NCI-H524 treated with DMSO at 0.1 percent for 48 hours (cell line): Measurements from ENCODE around the gene PYGB.
"Not testable (repeated sequence)": the region's sequence is repeated elsewhere in the genome, so short reads cannot be mapped to it uniquely, and the experiment has no call there.

Source experiments
- DNase-seq: peaks from one replicate; lab custom pipeline; 2025; lab: John Stamatoyannopoulos, UW

Gene PYGB

GRCh38 chr20:25249198-25249931, 1.5 kb downstream of the PYGB start:
- no peak for DNase-seq

DNA sequence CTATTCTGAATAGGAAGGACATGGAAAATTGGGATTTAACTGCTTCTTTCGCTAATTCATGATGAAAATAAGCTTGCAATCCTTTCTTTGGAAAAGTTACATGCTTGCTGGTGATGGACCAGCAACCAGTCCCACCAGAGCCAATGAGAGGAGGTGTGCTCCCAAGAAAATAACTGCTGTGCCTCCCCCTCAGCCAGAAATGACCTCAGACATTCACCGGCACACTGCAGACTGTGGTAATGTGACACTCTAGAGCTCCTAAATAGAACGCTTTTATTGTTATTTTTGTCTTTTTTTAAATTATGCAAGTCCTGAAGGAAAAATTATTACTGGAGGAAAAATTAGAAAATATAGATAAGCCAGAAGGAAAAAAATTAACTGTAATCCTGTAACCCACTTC, 2.6 kb downstream of the PYGB start:
- no peak for DNase-seq

DNA sequence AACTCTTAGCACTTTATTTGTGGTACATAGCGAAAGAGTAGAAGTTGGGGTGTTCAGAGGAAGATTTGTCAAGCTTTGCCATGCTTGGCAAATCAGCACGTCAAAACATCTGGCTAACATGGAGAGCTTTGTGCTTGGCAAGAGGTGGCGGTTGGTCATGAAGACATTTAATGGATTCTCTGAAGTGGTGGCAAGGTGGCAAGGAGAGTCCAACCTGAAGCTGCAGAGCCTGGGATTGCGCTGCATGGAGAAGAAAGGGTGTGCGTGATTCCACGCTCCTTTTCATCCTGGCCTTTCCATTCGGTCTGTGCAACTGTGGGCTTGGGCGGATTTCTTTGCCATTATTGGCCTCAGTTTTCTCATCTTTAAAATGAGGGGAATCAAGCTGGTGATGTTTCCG, 3.1 kb downstream of the PYGB start:
- DNase-seq, result no peak

DNA sequence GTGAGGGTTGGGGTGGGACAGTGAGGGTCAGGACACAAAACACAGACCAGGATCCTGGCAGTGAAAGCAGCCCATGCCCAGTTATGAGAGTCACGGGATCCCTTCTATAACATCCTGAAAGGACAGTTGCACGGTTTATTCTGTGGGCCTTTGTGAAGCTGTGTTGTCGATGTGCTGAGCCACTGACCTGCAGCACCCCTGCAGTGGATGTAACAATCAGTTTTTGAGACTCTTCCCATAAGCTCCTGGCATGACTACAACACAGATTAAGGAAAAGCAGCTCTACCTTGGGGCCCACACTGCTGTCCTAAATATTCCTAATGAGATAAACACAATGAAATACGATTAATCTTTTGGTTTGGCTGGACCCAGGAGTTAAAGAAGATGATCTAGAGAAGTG, 3.7 kb downstream of the PYGB start:
- no peak for DNase-seq

DNA sequence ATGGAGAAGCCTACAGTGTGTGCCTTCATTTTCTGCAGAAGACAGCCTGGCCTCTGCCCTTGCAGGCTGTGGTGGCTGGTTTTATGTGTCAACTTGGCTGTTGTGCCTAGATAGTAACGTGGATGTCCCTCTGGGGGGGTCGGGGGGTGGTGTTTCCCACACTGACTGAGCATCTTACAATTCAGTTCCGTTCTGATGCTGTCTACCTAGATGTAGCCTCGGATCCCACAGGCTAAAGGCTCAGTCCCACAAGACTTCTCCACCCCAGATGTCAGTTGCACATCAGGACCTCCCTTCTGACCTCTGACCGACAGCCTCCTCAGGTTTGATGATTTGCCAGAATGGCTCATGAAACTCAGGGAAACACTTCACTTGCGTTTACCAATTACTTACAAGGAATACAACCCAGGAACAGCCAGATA, 4.4 kb downstream of the PYGB start:
- DNase-seq, result no peak

GRCh38 chr20:25252686-25253421, 5.0 kb downstream of the PYGB start:
- no peak for DNase-seq

- no peak for DNase-seq
These were observed 5.9 kb downstream of the PYGB start for GRCh38 chr20:25253606-25254275.

- DNase-seq, result no peak
These were observed 6.7 kb downstream of the PYGB start for GRCh38 chr20:25254571-25254970.

GRCh38 chr20:25254986-25255680, 7.2 kb downstream of the PYGB start:
- DNase-seq, result no peak

DNA sequence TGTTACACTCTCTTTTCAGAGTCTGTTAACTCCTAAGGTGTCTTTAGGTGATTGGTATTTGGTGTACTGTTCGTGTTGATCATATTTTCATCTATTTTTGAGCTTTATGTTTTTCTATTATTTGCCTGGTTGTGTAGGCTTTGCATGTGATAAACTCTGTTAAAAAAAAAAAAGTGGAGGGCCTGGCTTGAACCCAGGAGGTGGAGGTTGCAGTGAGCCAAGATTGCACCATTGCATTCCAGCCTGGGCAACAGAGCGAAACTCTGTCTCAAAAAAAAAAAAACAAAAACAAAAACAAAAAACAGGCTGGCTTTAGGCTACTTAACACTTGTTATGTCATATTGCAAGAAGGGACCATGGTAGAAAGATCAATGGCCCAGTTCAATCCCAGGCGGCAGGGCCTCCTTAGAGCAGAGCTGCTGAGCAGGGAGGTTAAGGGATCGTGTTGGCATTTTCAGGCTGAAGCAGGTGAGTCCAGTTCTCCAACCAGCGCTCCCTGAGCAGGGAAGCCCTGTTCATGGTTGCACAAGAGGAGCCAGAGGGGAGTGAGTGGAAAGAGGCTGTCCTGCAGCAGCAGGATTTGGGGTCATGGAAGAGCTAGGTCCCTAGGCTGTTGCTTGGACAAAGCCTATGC, 8.5 kb downstream of the PYGB start:
- DNase-seq, result no peak

DNA sequence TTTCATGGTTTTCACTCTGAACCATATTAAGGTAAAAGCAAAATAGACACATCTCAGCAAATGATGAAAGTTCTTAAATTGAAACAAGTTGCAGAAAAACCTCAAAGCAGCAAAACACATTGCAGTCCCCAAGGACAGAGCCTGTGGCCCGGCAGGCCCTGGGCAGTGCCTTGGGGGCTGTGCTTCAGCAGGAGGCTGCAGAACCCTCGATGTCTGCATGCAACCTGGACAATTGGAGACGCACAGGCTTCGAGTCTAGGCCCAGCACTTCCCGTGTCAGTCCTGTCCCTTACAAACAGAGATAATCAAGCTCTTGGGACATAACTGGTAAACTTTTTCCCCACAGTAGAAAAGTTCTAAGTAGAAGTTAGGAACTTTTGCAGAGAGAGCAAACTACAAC, 9.2 kb downstream of the PYGB start:
- no peak for DNase-seq

DNA sequence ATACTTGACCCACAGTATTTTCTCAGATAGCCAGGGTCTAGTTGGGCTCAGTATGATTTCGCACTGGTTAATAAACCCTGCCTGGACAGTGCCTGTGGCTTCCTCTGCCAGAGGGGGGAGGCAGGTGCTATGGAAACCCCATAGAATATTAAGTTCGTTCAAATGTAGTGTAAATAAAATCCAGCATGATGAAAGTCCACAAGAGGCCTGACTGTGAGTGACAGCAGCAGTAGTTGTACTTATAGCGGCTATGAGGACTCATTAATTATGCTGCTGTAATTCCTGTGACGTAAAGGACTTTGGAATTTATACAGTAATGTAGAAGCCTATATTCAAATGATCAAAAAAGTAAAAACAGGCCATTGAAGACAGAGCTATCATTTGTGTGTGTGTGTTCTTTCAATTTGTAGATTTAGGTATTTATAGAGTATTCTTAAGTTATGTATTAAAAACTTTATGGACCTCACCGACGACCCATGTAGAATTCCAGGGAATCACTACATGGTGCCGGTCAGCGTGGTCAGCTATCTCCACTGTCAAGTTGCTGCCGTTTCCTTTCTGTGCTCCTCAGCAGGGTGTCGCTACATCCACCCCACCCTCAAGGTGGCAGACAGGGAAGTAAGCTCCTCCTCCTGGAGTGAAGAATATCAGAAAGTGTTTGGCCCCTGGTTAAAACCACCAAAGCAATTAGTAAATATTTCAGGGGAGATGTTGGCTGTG, 10.0 kb downstream of the PYGB start:
- no peak for DNase-seq

GRCh38 chr20:25258476-25258805, 10.6 kb downstream of the PYGB start:
- DNase-seq, result no peak

DNA sequence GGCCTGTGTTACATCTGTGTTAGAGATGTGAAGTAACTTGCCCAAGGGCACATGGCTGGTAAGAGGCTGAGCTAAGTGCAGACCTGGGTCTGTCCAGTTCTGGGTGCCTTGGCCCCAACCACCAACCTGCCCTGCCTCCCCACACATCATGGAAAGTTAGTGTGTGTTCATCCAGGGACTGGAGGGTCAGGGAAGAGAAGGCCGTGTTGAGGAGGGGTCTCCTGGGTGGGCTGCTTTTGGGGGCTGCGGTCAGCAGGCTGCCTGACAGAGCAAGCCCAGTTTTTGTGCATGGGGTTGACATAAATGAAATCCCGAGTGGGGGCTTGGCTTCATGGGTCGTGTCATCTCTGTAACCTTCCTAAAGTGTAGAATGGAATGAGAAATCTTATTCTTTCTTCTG, 10.9 kb downstream of the PYGB start:
- DNase-seq, result no peak

DNA sequence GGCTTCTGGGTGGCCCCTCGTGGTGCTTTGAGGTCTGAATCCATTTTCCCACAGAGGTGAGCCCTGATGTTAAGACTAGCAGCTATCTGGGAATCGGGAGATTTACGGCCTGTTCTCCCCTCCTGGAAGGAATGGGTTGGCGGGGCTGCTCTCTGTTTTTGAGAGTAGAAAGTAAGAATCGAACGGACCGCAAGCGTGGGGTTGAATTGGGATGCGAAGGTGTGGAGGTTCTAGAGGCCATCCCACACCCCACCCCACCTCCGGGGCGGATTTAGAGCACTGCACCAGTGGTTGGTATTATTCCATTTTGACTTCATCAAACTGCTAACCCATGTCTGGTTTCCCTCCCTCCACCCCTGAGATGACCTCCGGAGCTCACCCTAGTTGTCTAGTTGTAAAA, 11.5 kb downstream of the PYGB start:
- no peak for DNase-seq

DNA sequence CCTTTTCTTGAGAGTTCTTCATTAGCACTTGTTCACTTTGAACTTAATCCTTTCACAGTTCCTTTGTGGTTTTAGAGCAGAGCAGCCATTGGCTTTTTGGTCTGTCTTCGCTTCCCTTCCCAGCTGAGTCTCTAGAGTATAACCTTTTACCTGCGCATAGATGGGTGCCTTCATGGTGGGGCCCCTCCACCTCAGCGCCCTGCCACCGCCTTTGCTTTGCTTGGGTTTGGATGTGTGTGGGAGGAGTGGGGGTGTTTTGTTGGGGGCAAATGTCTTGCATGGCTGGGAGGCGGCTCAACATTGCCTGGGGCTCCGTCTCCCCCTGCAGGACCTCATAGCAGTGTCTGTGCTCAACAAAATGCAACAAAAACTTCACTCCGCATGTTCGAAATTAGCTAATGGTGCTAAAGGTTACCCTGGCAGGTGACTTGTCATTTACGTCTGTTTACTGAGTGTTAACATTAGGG, 11.9 kb downstream of the PYGB start:
- DNase-seq, result no peak

DNA sequence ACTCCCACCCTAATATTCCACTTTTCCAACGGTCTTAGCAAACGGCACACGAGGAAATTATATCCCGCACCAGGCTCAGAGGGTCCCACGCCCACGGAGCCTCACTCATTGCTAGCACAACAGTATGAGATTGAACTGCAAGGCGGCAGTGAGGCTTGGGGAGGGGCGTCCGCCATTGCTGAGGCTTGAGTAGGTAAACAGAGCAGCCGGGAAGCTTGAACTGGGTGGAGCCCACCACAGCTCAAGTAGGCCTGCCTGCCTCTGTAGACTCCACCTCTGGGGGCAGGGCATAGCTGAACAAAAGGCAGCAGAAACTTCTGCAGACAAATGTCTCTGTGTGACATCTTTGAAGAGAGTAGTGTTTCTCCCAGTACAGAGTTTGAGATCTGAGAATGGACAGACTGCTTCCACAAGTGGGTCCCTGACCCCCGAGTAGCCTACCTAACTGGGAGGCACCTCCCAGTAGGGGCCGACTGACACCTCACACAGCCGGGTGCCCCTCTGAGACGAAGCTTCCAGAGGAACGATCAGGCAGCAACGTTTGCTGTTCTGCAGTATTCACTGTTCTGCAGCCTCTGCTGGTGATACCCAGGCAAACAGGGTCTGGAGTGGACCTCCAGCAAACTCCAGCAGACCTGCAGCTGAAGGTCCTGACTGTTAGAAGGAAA, 13.0 kb downstream of the PYGB start:
- DNase-seq, result not testable (repeated sequence)

GRCh38 chr20:25269057-25269832, 21.4 kb downstream of the PYGB start:
- DNase-seq, result no peak

GRCh38 chr20:25269833-25270170, 21.9 kb downstream of the PYGB start:
- DNase-seq, result no peak

DNA sequence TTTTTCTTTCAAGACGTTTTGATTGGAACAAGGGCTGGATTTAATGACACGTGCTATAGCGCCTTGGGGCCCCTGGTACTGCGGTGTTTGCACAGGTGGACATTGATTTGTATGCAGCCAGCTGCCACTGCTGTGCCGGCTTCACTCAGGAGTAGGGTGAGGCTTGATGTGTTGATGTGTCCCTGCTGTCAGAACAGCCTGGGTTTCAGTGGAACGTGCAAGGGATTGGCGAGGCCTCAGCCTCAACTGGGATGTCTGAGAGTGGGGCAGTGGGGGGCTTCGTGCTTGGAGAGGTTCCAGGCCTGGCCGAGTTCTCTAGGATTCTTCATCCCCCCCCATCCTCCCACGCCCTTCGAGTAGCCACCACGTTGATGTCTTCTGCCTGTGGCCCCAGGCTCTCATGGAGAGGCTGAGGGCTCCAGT, 23.0 kb downstream of the PYGB start:
- DNase-seq, result no peak
